NCI-H1105 treated with DMSO at 0.1 percent for 48 hours (cell line): ENCODE results near the gene XPNPEP1.

Experiments
- DNase-seq: peaks from one replicate; lab custom pipeline; 2025; lab: John Stamatoyannopoulos, UW

Gene XPNPEP1

GRCh38 chr10:109892931-109893330, 30.4 kb downstream of the XPNPEP1 start:
- no peak for DNase-seq

GRCh38 chr10:109892117-109892516, 31.2 kb downstream of the XPNPEP1 start:
- DNase-seq = no peak

- DNase-seq = no peak
These were observed 32.2 kb downstream of the XPNPEP1 start for GRCh38 chr10:109891105-109891504.

- DNase-seq = no peak
These were observed 33.4 kb downstream of the XPNPEP1 start for GRCh38 chr10:109889867-109890266.

- no peak for DNase-seq
These were observed 35.5 kb downstream of the XPNPEP1 start for GRCh38 chr10:109887776-109888175.

GRCh38 chr10:109887243-109887642, 36.1 kb downstream of the XPNPEP1 start:
- DNase-seq = no peak

GRCh38 chr10:109886781-109887140, 36.5 kb downstream of the XPNPEP1 start:
- DNase-seq = no peak

GRCh38 chr10:109886037-109886780, 37.1 kb downstream of the XPNPEP1 start:
- DNase-seq = no peak

- DNase-seq = peak; percentile 62
These were observed 39.2 kb downstream of the XPNPEP1 start for GRCh38 chr10:109883859-109884771.

GRCh38 chr10:109882251-109883057, 40.9 kb downstream of the XPNPEP1 start:
- DNase-seq = no peak

- DNase-seq = no peak
These were observed 41.6 kb downstream of the XPNPEP1 start for GRCh38 chr10:109881769-109882057.

- DNase-seq = no peak
These were observed 42.2 kb downstream of the XPNPEP1 start for GRCh38 chr10:109880886-109881768.

- no peak for DNase-seq
These were observed 45.8 kb downstream of the XPNPEP1 start for GRCh38 chr10:109877546-109877945.

- DNase-seq = no peak
These were observed 47.2 kb downstream of the XPNPEP1 start for GRCh38 chr10:109875828-109876821.

- DNase-seq = no peak
These were observed 48.2 kb downstream of the XPNPEP1 start for GRCh38 chr10:109875151-109875568.

GRCh38 chr10:109871476-109871875, 51.8 kb downstream of the XPNPEP1 start:
- DNase-seq = no peak

GRCh38 chr10:109866995-109867635, 56.2 kb downstream of the XPNPEP1 start:
- DNase-seq = no peak

GRCh38 chr10:109866168-109866994, 56.9 kb downstream of the XPNPEP1 start:
- DNase-seq = peak; percentile 10

GRCh38 chr10:109863775-109864174, 59.5 kb downstream of the XPNPEP1 start:
- DNase-seq = no peak
